Measurements from ENCODE around the gene SLC9A8.

DNA sequence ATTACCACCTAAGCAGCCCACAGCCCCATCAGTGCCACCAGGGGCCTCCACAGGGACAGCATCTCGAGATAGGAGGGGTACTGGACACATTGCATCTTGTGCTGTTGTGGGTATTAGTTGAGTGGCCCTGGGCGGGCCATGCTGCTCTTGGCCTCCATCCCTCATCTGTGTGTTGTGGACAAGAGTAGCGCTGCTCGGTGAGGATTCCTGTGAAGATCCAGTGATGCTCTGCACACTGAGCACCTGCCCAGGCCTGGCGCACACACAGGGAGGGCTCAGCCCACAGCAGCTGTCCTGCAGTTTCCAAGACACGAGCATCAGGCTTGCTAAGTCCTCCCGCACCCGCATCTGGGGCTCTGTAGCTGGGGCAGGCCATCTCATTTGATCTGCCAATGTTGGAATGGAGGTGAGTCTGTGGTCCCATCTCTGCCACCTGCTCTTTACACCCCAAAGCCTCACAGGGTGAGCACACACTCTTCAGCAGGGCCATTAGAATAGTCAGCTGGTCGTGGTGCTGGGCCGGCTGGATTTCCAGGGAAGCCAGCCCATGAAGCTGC lies 70.7 kb downstream of the SLC9A8 start:
- TF ChIP-seq TCF4 (CRISPR knock-in tag; IDR thresholded peaks at IDR 0.05; ENCODE audit: borderline replicate concordance) (no peak), CSDC2 (CRISPR knock-in tag; IDR thresholded peaks at IDR 0.05) (no peak), ARNTL (CRISPR knock-in tag; IDR thresholded peaks at IDR 0.05; ENCODE audit: borderline replicate concordance, low read depth) (no peak), ESRRG (CRISPR knock-in tag; IDR thresholded peaks at IDR 0.05) (no peak), ZNF70 (CRISPR knock-in tag; IDR thresholded peaks at IDR 0.05) (no peak), ZNF565 (CRISPR knock-in tag; conservative IDR thresholded peaks at IDR 0.05; ENCODE audit: low read depth) (no peak)
- TF ChIP-seq, protein P1, sequence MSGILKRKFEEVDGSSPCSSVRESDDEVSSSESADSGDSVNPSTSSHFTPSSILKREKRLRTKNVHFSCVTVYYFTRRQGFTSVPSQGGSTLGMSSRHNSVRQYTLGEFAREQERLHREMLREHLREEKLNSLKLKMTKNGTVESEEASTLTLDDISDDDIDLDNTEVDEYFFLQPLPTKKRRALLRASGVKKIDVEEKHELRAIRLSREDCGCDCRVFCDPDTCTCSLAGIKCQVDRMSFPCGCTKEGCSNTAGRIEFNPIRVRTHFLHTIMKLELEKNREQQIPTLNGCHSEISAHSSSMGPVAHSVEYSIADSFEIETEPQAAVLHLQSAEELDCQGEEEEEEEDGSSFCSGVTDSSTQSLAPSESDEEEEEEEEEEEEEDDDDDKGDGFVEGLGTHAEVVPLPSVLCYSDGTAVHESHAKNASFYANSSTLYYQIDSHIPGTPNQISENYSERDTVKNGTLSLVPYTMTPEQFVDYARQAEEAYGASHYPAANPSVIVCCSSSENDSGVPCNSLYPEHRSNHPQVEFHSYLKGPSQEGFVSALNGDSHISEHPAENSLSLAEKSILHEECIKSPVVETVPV (CRISPR knock-in tag; IDR thresholded peaks at IDR 0.05) = no peak

All from SK-N-SH treated with all-trans-retinoic acid at 6 μM for 48 hours (cell line).